ENCODE measurements around the gene HPS5.

DNA sequence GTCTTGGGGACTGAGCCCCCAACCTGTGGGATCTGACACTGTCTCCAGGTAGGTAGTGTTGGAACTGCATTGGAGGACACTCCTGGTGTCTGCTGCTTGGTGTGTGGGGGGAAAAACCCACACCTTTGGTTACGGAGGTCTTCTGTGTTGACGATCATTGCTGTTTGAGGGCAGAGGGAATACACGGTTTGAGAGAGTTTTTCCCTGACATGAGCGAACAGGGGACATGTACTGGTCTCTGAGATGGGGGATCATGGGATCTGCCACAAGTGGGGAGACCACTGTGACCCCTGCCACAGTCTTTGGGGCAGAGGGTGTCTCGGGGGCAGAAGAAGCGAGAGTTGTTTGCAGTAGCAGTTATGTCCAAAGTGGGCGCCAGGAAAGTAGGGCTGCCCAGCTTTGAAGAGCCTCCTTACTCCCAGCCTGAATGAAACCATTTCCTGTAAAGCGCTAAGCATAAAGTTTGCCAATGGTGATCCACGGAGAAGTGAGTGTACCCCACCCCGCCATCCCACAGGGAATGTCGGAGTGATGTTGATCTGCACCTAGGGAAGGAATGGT is 68.1 kb downstream of the HPS5 start:
- TF ChIP-seq, protein P1, sequence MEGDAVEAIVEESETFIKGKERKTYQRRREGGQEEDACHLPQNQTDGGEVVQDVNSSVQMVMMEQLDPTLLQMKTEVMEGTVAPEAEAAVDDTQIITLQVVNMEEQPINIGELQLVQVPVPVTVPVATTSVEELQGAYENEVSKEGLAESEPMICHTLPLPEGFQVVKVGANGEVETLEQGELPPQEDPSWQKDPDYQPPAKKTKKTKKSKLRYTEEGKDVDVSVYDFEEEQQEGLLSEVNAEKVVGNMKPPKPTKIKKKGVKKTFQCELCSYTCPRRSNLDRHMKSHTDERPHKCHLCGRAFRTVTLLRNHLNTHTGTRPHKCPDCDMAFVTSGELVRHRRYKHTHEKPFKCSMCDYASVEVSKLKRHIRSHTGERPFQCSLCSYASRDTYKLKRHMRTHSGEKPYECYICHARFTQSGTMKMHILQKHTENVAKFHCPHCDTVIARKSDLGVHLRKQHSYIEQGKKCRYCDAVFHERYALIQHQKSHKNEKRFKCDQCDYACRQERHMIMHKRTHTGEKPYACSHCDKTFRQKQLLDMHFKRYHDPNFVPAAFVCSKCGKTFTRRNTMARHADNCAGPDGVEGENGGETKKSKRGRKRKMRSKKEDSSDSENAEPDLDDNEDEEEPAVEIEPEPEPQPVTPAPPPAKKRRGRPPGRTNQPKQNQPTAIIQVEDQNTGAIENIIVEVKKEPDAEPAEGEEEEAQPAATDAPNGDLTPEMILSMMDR (IDR thresholded peaks at IDR 0.05), result no peak
- no peak for TF ChIP-seq POLR2A (IDR thresholded peaks at IDR 0.05)
